D721Med (cell line): Measurements from ENCODE around the gene PAQR6.
"Not testable (repeated sequence)": the region's sequence is repeated elsewhere in the genome, so short reads cannot be mapped to it uniquely, and the experiment has no call there.

Source experiments
- DNase-seq: peaks from one replicate; pipeline ENCODE4 v3.0.0; 2011; ENCODE audit warnings: low spot score; ENCODE audit not compliant: insufficient read length
- FAIRE-seq: peaks from 2 replicates; lab custom pipeline; 2011; peaks lifted over from hg19 to GRCh38; lab: Jason Lieb, UNC
- TF ChIP-seq, protein P1 (sequence below): IDR thresholded peaks from 2 replicates; pipeline ENCODE4 v1.5.1; 2012; ENCODE audit warnings: mild to moderate bottlenecking, control low read depth; ENCODE audit not compliant: insufficient read depth; ENCODE audit errors: missing control alignments

The PAQR6 gene

GRCh38 chr1:156226116-156226538 is 21.7 kb downstream of the PAQR6 start:
- FAIRE-seq, result no peak
- TF ChIP-seq, protein P1, sequence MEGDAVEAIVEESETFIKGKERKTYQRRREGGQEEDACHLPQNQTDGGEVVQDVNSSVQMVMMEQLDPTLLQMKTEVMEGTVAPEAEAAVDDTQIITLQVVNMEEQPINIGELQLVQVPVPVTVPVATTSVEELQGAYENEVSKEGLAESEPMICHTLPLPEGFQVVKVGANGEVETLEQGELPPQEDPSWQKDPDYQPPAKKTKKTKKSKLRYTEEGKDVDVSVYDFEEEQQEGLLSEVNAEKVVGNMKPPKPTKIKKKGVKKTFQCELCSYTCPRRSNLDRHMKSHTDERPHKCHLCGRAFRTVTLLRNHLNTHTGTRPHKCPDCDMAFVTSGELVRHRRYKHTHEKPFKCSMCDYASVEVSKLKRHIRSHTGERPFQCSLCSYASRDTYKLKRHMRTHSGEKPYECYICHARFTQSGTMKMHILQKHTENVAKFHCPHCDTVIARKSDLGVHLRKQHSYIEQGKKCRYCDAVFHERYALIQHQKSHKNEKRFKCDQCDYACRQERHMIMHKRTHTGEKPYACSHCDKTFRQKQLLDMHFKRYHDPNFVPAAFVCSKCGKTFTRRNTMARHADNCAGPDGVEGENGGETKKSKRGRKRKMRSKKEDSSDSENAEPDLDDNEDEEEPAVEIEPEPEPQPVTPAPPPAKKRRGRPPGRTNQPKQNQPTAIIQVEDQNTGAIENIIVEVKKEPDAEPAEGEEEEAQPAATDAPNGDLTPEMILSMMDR, result no peak
- no peak for DNase-seq

- TF ChIP-seq, protein P1, result no peak
- DNase-seq, result no peak
- no peak for FAIRE-seq
Observed at GRCh38 chr1:156225677-156226014, 22.2 kb downstream of the PAQR6 start.

DNA sequence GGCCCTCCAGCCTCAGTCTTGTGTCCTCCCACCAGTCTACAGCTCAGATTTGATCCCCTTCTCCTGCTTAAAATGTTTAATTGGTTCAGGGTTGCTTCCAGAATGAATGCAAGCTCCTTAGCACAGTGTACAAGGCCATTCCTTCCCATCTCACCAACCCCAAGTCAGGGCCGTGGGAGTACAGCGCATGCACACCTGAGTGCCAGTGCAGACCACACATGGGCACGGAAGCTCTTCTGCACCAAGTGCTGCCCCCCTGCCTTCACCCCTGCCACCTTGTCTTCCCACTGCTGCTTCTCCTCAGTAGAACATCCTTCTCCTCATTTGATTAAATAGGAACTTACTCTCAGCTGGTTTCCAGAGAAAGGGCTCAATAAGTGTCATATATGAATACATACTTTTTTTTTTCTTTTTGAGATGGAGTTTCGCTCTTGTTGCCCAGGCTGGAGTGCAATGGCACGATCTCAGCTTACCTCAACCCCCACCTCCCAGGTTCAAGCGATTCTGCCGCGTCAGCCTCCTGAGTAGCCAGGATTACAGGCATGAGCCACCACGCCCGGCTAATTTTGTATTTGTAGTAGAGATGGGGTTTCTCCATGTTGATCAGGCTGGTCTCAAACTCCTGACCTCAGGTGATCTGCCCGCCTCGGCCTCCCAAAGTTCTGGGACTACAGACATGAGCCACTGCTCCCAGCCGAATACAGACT is 25.7 kb downstream of the PAQR6 start:
- FAIRE-seq, result no peak
- no peak for DNase-seq

GRCh38 chr1:156220226-156220625 is 27.6 kb downstream of the PAQR6 start:
- DNase-seq, result no peak
- TF ChIP-seq, protein P1, result no peak
- FAIRE-seq, result no peak

More for the DNA sequence above, 25.7 kb downstream of the PAQR6 start:
- TF ChIP-seq, protein P1, result no peak

DNA sequence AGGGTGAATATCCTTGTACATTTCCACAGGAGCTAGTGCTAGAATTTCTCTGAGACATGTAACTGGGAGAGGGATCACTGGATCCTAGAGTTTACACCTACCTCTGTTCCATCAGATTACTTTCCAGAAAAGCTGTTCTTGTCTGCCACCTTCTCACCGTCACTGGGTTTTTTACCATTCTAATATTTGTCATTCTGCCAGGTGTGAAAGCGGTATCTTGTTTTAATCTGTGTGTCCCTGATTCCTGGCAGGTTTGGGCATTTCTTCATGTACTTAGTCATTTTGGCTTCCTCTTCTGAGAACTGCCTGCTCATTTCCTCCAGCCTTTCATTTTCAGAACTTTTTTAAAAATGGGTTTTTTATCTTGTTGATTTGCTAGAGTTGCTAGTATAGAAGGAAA is 30.0 kb downstream of the PAQR6 start:
- FAIRE-seq (no peak), DNase-seq (no peak)

GRCh38 chr1:156216361-156217086 is 31.3 kb downstream of the PAQR6 start:
- not testable (repeated sequence) for FAIRE-seq

More for the DNA sequence above, 30.0 kb downstream of the PAQR6 start:
- TF ChIP-seq, protein P1, result no peak

DNA sequence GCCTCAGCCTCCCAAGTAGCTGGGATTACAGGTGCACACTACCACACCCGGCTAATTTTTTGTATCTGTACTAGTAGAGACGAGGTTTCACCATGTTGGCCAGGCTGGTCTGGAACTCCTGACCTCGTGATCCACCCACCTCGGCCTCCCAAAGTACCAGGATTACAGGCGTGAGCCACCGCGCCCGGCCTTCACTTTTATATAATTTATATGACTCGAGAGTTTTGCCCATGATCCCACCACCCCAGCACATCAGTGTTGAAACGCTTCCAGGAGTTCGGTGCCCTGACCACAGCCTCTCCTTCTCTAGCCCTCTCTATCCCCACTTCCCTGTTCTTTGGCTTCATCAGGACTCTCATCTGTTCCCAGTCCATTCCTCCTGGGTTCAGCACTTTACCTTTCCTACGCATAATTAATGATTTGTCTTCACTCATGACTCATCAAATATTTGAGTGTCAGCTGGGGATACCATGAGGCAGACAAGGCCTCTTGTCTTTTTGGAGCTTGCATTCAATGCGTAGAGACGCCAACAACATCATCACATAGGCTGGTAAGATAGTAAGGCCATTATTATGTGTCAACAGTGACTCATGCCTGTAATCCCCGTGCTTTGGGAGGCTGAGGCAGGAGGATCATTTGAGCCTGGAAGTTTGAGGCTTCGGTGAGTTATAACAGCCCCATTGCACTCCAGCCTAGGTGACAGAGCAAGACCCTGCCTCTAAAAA is 33.7 kb downstream of the PAQR6 start:
- TF ChIP-seq, protein P1, result no peak
- no peak for FAIRE-seq
- no peak for DNase-seq

More at GRCh38 chr1:156216361-156217086, 31.3 kb downstream of the PAQR6 start:
- DNase-seq, result not testable (repeated sequence)
